ENCODE measurements around the gene TMUB2. TPM values are rescaled to one million over a fixed set of nuclear protein-coding genes. Genes with fewer than 3 reads are reported as not detected.
A peak's percentile ranks its signal among the peaks of the same experiment; 100 is the strongest.

TMUB2 gene
- total and polyA plus RNA-seq, 9 of the 15 experiments (the other 6 are each of a cell fraction or from before 2014, with no cell fraction given), result 4.1 to 29.8 (median 16.3) TPM

- TF ChIP-seq ZBTB40 (IDR thresholded peaks at IDR 0.05) (no peak; the same call in 1 of the 2 replicates), ZBTB40 (CRISPR knock-in tag; IDR thresholded peaks at IDR 0.05) (no peak), CCNT2 (IDR thresholded peaks at IDR 0.05; ENCODE audit: borderline replicate concordance, extremely low read depth, insufficient read length, low read depth, low read length) (peak; percentile 33), TCF3 (CRISPR knock-in tag; IDR thresholded peaks at IDR 0.05) (no peak), BACH1 (tag; IDR thresholded peaks at IDR 0.05) (no peak), RAD51 (IDR thresholded peaks at IDR 0.05; ENCODE audit: borderline replicate concordance, low read depth) (no peak), SRSF1 (IDR thresholded peaks at IDR 0.05; ENCODE audit: low read depth, low read length) (no peak), ZNF76 (CRISPR knock-in tag; IDR thresholded peaks at IDR 0.05; ENCODE audit: borderline replicate concordance) (no peak), POLR2H (tag; IDR thresholded peaks at IDR 0.05; ENCODE audit: low read depth) (peak; percentile 62; the same call in 1 of the 2 replicates), FOXM1 (IDR thresholded peaks at IDR 0.05; ENCODE audit: low read depth) (no peak), FOXM1 (CRISPR knock-in tag; IDR thresholded peaks at IDR 0.05; ENCODE audit: low read depth) (no peak; the same call in 1 of the 2 replicates), ZNF589 (CRISPR knock-in tag; IDR thresholded peaks at IDR 0.05; ENCODE audit: low read depth) (peak; percentile 76; the same call in 1 of the 2 replicates), MLLT1 (IDR thresholded peaks at IDR 0.05) (no peak), GATA2 (CRISPR knock-in tag; IDR thresholded peaks at IDR 0.05) (no peak), ZNF124 (CRISPR knock-in tag; IDR thresholded peaks at IDR 0.05) (no peak)
- TF ChIP-seq, protein P1, sequence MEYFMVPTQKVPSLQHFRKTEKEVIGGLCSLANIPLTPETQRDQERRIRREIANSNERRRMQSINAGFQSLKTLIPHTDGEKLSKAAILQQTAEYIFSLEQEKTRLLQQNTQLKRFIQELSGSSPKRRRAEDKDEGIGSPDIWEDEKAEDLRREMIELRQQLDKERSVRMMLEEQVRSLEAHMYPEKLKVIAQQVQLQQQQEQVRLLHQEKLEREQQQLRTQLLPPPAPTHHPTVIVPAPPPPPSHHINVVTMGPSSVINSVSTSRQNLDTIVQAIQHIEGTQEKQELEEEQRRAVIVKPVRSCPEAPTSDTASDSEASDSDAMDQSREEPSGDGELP (CRISPR knock-in tag; IDR thresholded peaks at IDR 0.05; ENCODE audit: borderline replicate concordance), result peak; percentile 42; the same call in 1 of the 2 replicates
Measured at GRCh38 chr17:44218344-44219107, 31.8 kb downstream of the TMUB2 start (continued).

Measured in K562 (cell line).